ENCODE measurements around the gene ZNF618.

Gene ZNF618

GRCh38 chr9:113940077-113940476 is 64.0 kb downstream of the ZNF618 start:
- DNase-seq = no peak

DNA sequence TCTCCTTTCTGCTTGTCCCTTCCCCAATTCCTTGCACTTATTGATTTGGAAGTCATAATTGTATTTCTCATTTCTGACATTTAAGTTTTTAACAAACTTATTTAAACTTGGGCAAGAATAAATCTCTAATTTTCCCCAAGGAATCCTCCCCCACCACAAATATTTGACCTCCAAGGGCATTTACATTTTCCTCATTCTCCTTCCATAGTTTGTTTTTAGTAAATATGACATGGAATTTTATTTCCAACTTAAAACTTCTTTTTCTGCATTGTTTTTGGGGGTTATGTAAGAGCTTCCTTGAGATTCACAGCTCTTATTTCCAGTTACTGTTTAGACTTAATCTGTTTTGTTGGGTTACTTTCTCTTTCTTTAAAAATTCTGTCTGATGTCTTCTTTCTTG is 64.9 kb downstream of the ZNF618 start:
- DNase-seq = no peak

DNA sequence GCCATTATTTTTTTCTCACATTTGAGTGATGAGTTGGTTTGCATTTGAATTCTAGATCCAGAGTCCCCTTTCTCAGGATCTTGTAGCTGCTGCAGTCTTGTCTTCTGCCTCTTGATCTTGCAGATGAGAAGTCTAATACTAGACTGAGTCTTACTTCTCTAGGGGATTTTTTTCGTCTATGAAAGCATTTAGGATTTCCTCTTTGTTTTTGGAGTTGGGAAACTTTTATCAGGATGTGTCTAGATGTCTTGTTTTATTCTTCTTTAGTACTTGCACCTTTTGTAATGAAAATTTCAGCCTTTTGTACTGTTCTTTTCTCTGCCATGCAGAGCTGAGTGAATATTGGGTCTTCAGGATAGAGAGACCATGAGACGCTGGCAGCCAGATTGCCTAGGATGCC is 65.4 kb downstream of the ZNF618 start:
- DNase-seq = no peak

DNA sequence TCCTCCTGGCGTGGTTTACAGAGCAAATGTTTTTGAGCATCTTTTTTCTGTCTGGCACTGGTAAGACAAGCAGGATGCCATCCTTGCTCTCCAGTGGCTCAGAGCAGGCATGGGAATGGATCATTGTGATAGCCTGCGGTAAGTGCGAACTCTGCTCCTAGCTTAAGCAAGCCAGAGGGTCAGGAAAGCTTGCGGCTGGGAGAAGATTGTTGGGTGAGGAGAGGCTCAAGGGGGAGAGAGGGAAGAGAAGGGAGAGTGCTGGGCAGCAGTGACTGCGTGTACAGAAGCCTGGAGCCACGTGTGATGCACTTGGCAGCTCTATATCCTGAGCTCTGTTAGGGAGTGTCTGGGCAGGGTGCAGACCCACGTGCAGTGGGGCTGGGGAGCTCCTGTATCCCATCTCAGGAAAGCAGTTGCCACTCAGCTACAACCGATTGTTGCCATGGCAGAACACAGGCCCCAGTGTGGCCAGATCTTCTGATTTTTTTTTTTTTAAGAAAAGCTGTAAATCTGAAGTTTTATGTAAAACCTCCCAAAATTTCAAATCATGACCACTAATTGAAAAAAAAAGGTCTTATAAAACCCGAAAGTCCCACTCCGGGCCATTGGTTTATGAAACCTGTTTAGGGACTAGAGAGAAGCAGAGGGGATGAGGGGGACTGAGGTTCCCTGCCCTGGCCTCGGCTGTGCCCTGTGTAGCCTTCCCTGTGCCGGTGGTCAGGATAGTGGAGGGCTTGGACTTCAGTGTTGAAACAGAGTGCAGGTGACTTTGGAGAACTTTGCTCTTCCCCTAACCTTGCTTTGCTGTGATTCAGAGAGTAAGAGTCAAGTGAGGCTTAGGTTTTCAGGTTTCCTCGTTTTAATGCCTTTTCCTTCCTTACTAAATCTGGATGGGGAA is 67.3 kb downstream of the ZNF618 start:
- no peak for DNase-seq

- DNase-seq = no peak
Observed at GRCh38 chr9:113945784-113946183, 69.7 kb downstream of the ZNF618 start.

DNA sequence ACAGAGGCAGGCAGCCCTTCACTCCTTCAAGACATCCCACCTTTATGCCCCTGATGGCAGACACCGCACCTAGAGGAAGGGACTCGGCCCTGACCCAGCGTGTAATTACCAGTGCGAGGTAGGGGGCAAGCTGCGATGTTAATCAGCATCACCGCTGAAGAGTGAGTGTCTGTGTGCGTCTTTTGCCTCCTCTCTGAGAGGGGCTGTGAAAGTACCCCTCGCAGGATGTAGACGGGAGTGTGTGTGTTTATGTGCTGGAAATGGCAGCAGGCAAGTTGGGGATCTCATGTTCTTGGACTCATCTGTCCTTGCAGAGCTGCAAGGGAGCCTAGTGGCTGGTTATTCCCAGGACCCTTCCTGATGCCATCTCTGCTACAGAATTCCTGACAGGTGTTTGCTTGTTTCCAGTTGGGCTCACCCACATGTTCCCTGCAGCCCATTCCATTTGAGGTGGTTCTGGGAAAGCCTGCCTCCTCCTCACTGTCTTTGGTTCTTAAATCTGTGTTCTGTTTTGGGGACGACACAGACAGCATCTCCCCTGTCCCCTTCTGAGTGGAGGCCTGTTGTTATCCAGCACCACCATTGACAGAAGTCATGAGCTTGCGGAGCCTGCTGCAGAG is 70.5 kb downstream of the ZNF618 start:
- no peak for DNase-seq

DNA sequence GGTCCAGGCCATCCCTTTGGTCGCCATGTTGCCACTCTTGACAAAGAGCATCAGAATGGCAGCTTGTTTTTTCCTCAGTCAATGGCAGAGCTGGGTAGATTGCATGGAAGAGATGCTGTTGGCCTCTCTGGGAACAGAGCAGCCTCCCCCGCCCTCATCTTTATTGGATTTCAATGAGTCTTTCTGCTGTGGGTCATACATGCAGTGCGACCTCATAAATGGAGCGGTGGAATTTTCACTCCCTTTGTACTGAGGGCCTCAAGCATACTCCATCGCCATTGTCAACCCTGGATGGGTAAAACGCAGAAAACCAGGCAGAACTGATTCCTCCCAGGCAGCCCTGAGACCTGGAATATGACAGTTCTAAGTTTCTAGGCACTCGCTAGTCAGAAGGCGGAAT is 71.8 kb downstream of the ZNF618 start:
- no peak for DNase-seq

- DNase-seq = no peak
Observed at GRCh38 chr9:113948891-113949570, 72.9 kb downstream of the ZNF618 start.

GRCh38 chr9:113949571-113950078 is 73.5 kb downstream of the ZNF618 start:
- DNase-seq = no peak

GRCh38 chr9:113950195-113951031 is 74.3 kb downstream of the ZNF618 start:
- no peak for DNase-seq

- no peak for DNase-seq
Observed at GRCh38 chr9:113951032-113951372, 74.9 kb downstream of the ZNF618 start.

- no peak for DNase-seq
Observed at GRCh38 chr9:113952676-113953075, 76.6 kb downstream of the ZNF618 start.

DNA sequence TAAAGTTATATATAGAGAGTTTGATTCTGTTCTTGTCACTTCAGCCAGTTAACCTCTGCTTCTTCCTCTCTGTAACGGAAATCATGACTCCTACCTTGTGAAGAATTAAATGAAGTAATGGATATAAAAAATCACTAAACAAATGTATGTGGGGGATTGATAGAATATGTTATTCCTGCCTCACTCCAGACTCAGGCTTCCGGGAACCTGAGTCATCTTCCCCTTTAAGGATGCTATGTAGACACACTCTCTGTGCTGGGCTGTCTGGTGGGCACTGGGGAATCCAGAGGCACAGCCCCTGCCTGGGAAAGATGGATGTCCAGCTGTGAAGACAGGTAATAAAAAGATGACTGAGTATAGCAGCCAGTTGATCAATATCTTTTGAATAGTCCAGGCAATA is 77.4 kb downstream of the ZNF618 start:
- DNase-seq = no peak

GRCh38 chr9:113954591-113954990 is 78.5 kb downstream of the ZNF618 start:
- DNase-seq = no peak

DNA sequence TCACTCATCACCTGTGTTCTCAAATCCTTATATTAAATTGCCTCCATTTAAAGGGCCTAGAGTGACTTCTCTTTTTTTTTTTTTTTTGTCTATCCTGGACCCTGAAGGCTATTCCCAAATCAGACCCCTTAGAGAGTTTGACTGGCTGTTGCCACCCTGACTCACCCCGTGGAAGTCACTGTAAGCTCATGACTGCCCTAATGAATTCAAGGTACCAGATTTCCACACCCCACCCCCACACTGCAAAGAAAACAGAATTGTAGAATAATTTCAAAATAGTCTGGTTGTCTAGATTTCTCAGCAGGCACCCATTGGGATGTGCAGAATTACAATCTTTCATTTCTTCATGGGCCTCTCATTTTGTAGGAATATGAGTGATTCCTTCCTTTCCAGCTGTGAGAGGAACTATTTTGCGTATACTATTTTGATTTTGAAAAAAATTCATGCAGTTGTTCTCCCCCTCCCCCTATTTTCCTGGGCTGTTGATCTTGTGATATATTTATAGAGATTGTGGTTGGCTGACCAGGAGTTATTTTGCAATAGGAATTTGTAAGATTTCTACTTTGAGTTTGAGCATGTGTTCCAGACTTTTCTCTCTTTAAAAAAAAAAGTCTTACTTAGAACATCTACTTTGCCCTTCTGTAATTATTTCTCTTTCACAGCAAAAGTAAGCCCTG is 79.1 kb downstream of the ZNF618 start:
- no peak for DNase-seq

DNA sequence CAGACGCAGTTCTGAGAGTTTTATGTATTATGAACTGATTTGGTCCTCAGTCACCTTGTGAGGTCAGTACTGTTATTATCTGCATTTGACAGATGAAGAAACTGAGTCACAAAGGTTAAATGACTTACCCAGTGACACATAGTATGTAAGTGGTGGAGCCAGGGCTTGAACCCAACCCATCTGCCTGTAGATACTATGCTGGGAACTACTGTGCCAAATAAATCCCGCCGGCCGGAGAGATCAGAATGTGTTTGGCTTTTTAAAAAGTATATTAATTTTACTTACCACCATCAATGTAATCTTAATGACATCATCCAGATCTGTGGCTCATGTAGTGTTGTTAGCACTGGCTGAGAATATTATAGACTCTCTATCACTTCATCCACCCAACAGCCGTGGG is 80.8 kb downstream of the ZNF618 start:
- DNase-seq = no peak

DNA sequence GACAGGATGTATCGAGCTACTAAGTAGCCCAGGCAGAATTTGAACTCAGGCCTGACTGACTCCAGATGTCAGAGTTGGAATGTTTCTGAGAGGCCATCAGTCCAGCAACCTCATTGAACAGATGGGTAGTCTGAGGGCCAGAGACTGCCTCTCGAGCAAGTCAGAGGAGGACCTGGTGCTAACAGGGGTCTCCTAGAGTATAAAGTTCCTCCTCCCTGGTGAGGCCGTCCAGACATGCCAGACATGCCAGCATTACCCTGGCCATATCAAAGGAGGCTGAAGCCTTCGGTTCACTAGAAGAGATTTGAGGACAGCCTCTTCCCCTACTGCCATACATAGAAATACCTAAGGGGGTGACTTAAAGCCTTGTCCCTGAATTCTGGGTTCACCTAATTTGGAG is 81.2 kb downstream of the ZNF618 start:
- DNase-seq = no peak

DNA sequence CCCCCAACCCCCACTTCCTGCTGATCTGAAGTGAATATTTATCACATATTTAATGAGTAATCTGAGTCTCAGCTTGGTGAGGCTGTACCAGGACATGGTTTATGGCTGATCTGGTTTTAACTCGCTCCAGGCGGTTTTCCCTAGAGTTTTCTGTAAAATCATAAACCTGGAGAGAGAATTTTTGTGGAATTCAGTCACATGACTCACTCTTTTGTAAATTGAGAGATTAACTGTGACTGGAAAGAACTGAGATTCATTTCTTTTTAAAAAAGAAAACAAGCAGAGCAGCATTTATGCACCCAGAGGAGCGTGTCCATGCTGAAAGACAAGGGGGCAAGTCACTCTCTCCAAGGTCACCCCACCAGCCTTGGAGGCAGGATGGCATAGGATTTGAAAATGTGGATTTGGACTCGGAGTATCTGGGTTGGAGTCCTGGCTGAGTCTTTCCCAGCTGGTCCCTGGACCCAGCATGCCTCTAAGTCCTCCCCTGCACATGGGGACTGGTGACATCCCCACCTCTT is 81.8 kb downstream of the ZNF618 start:
- no peak for DNase-seq

GRCh38 chr9:113958556-113958955 is 82.4 kb downstream of the ZNF618 start:
- DNase-seq = no peak

DNA sequence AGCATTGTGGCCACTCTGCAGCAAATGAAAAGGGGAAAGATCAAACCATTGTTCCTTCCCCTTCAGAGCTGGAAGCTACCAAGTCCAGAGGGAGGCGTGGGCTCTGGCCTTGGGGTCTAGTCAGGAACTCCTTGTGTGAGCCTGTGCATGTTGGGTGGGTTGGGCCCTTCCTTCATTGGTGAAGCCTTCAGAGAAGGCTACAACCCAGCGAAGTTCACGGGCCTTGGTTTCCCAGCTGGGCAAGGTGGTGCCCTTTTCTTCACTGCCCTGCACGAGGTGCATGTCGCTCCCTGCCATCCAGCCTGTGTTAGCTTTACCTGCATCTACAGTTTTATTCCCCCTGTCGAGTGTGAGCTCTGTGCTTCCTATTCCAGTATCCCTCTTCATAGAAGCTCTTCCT is 84.7 kb downstream of the ZNF618 start:
- DNase-seq = no peak

GRCh38 chr9:113962396-113962795 is 86.3 kb downstream of the ZNF618 start:
- no peak for DNase-seq

GRCh38 chr9:113963017-113963620 is 87.0 kb downstream of the ZNF618 start:
- no peak for DNase-seq
